ENCODE results near the gene PFKP. TPM values are rescaled to one million over a fixed set of nuclear protein-coding genes. Genes with fewer than 3 reads are reported as not detected.

The PFKP gene
- total RNA-seq, 1 donor from 2014 or later: 42.8 TPM

DNA sequence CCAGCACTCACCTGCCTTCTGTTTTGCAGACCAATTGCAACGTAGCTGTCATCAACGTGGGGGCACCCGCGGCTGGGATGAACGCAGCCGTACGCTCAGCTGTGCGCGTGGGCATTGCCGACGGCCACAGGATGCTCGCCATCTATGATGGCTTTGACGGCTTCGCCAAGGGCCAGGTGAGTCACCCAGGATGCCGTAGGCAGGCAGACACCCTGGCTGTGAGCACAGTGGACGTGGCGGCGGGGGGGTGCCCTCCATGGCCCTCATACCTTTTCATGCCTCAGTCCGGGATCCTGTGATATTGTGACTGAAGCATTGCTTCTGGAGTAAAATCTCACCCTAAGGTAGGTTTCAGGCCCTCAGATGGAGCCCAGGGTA, 46.0 kb downstream of the PFKP start:
- no peak overlapping the region for H3K4me3 Mint-ChIP-seq
- TF ChIP-seq, protein P1, sequence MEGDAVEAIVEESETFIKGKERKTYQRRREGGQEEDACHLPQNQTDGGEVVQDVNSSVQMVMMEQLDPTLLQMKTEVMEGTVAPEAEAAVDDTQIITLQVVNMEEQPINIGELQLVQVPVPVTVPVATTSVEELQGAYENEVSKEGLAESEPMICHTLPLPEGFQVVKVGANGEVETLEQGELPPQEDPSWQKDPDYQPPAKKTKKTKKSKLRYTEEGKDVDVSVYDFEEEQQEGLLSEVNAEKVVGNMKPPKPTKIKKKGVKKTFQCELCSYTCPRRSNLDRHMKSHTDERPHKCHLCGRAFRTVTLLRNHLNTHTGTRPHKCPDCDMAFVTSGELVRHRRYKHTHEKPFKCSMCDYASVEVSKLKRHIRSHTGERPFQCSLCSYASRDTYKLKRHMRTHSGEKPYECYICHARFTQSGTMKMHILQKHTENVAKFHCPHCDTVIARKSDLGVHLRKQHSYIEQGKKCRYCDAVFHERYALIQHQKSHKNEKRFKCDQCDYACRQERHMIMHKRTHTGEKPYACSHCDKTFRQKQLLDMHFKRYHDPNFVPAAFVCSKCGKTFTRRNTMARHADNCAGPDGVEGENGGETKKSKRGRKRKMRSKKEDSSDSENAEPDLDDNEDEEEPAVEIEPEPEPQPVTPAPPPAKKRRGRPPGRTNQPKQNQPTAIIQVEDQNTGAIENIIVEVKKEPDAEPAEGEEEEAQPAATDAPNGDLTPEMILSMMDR (IDR thresholded peaks at IDR 0.05): no peak
- no peak overlapping the region for H3K27ac Mint-ChIP-seq
- peaks cover 12% of the 10 kb centered on the region for H3K4me1 Mint-ChIP-seq
- no peaks in the 10 kb centered on the region for H3K9me3 Mint-ChIP-seq
- CTCF ChIA-PET: no interaction called here
- intact Hi-C loops (cut with micrococcal nuclease): no loop called here
- POLR2A ChIA-PET: interaction anchor here (0.6 kb wide), 1 partner anchor 21 kb away, joined by 3 read pairs; no protein-coding TSS in a partner anchor
- ATAC-seq (ENCODE audit: low read depth) (no peak), DNase-seq (no peak)
- peaks cover 89% of the 10 kb centered on the region for H3K36me3 Mint-ChIP-seq (ENCODE audit: low read depth)
- no peaks in the 10 kb centered on the region for H3K27me3 Mint-ChIP-seq

DNA sequence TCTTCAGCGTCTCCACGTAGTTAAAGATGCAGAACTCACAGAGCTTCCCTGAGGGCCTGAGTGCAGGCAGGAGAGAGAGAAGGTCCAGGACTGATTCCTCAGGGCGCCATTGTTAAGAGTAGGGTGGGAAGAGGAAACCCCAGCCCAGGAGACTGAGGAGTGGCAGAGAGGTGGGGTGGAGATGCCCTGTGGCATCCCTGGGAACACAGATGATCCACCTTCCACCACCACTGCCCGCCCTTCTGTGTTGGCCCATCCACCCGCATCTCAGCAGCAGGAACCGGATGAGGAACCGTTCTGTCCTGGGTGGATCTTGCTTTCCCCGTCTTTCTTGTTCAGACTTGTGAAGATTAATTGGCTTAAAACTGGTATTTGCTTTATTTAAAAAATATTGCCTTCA, 48.3 kb downstream of the PFKP start:
- Mint-ChIP-seq H3K36me3 (ENCODE audit: low read depth) (peaks cover 85% of the 10 kb centered on the region), H3K4me1 (peaks cover 10% of the 10 kb centered on the region), H3K9me3 (no peaks in the 10 kb centered on the region), H3K27ac (no peak overlapping the region), H3K4me3 (no peak overlapping the region), H3K27me3 (no peaks in the 10 kb centered on the region)
- CTCF ChIA-PET: no interaction called here
- intact Hi-C loops (cut with micrococcal nuclease): no loop called here
- TF ChIP-seq, protein P1 (IDR thresholded peaks at IDR 0.05): no peak
- ATAC-seq (ENCODE audit: low read depth): no peak
- POLR2A ChIA-PET: no interaction called here
- no peak for DNase-seq

DNA sequence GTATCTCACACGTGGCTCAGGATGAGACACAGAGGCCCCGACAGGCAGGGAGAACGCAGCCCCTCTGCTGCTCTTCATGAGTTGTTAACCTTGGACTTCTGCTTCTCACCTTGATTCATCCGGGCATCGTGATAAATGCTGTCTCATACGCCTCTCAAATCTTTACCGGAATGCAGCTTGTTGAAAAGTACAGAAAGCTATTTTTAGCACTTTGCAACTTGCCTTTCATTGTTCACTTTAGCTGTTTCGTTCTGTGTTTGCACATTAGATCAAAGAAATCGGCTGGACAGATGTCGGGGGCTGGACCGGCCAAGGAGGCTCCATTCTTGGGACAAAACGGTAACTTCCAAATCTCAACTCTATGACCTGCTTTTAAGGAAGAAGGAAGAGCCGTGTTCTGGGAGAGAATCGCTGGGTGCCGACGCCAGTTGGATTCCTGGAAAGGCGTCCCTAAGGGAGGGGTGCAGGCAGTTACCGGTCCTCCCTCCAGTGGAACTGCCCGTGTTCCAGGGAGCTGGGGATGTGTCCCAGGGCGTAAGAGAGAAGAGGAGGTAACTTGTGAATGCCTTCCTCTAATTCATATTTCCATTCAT, 49.3 kb downstream of the PFKP start:
- H3K4me1 Mint-ChIP-seq: peaks cover 1% of the 10 kb centered on the region
- H3K36me3 Mint-ChIP-seq (ENCODE audit: low read depth): peaks cover 81% of the 10 kb centered on the region
- TF ChIP-seq, protein P1 (IDR thresholded peaks at IDR 0.05): no peak
- ATAC-seq (ENCODE audit: low read depth) (no peak), DNase-seq (no peak)
- H3K27ac Mint-ChIP-seq: no peak overlapping the region
- no peaks in the 10 kb centered on the region for H3K27me3 Mint-ChIP-seq
- intact Hi-C loops (cut with micrococcal nuclease): no loop called here
- ChIA-PET CTCF (no interaction called here), POLR2A (no interaction called here)
- no peak overlapping the region for H3K4me3 Mint-ChIP-seq
- H3K9me3 Mint-ChIP-seq: no peaks in the 10 kb centered on the region

DNA sequence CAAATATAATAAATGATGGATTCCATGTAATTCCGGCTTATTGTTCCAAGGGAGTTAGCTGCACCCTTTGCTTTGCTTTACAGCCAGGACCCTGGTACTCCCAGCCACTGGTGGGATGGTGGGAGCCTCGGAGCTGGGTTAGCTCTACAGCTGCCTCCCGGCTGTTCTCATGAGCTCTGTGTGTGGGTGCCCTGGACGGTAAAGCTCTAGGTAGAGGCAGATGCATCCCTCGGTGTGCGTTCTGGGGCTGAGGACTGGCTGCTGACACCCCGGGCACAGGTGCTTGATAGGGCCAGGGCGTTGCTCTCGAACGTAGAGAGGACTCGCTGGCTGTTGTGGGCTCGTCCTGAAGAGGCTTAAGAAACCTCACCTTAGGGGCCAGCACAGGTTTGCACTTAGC, 50.1 kb downstream of the PFKP start:
- Mint-ChIP-seq H3K9me3 (no peaks in the 10 kb centered on the region), H3K4me1 (no peaks in the 10 kb centered on the region), H3K27me3 (no peaks in the 10 kb centered on the region), H3K4me3 (no peak overlapping the region), H3K36me3 (ENCODE audit: low read depth) (peaks cover 80% of the 10 kb centered on the region), H3K27ac (no peak overlapping the region)
- DNase-seq (no peak), ATAC-seq (ENCODE audit: low read depth) (no peak)
- TF ChIP-seq, protein P1 (IDR thresholded peaks at IDR 0.05): no peak
- POLR2A ChIA-PET: interaction anchor here (0.5 kb wide), 1 partner anchor 36 kb away, joined by 4 read pairs; no protein-coding TSS in a partner anchor
- CTCF ChIA-PET: no interaction called here
- intact Hi-C loops (cut with micrococcal nuclease): no loop called here

DNA sequence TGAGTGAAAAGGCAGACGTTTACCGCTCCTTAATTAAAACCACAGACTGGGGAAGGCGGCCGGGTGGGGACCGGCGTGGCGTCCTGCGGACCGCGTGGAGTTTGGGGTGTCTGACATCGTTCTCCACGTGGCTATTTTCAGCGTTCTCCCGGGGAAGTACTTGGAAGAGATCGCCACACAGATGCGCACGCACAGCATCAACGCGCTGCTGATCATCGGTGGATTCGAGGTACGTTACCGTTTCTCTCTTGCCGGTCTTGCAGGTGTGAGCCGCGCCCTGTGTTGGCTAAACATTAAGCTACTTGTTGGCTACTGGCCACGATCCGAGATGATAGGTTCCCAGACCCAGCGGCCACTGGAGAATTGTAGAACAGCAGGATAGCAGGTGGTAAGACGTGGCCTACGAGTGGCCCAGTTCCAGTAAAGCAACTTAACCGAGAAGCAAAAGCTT, 51.3 kb downstream of the PFKP start:
- Mint-ChIP-seq H3K27ac (no peak overlapping the region), H3K4me3 (no peak overlapping the region), H3K9me3 (no peaks in the 10 kb centered on the region), H3K27me3 (no peaks in the 10 kb centered on the region), H3K36me3 (ENCODE audit: low read depth) (peaks cover 80% of the 10 kb centered on the region), H3K4me1 (no peaks in the 10 kb centered on the region)
- ATAC-seq (ENCODE audit: low read depth) (no peak), DNase-seq (no peak)
- TF ChIP-seq, protein P1 (IDR thresholded peaks at IDR 0.05): no peak
- ChIA-PET POLR2A (no interaction called here), CTCF (no interaction called here)
- intact Hi-C loops (cut with micrococcal nuclease): no loop called here
